DOHH2 (cell line): Measurements from ENCODE around the gene TMEM123.

Experiments used
- EZH2phosphoT487 ChIP-seq: fragments of 200-600 bp; sonication (generic); IDR thresholded peaks from 2 replicates; pipeline ENCODE4 v1.6.1; 2017; ENCODE audit warnings: borderline replicate concordance, mild to moderate bottlenecking, antibody characterized with exemption, low read length, moderate library complexity, mixed read lengths
- TF ChIP-seq, protein P1 (sequence below): fragments of 200-600 bp; sonication (generic); IDR thresholded peaks from one replicate; pipeline ENCODE4 v1.5.1; 2014; ENCODE audit warnings: antibody characterized with exemption, mild to moderate bottlenecking, low read depth, low read length; ENCODE audit not compliant: poor library complexity, severe bottlenecking

DNA sequence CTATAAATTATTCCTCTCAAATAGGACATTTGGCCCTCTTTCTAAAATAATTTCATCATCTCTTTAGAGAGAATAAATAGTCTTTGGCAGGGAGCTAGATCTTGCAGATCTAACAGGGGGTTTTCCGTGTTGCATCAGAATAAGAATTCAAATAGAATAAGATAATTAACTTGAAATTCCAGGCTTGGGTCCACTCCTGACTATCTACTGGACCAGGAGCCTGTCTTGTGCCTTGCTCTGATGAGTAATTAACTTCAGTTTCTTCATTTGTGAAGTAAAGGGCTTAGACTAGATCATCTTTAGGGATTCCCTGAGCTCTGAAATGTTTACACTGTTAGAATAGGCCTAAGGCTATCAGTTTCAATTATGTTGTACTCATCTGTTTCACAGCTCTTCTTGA lies 23.5 kb upstream of the TMEM123 start:
- TF ChIP-seq, protein P1, sequence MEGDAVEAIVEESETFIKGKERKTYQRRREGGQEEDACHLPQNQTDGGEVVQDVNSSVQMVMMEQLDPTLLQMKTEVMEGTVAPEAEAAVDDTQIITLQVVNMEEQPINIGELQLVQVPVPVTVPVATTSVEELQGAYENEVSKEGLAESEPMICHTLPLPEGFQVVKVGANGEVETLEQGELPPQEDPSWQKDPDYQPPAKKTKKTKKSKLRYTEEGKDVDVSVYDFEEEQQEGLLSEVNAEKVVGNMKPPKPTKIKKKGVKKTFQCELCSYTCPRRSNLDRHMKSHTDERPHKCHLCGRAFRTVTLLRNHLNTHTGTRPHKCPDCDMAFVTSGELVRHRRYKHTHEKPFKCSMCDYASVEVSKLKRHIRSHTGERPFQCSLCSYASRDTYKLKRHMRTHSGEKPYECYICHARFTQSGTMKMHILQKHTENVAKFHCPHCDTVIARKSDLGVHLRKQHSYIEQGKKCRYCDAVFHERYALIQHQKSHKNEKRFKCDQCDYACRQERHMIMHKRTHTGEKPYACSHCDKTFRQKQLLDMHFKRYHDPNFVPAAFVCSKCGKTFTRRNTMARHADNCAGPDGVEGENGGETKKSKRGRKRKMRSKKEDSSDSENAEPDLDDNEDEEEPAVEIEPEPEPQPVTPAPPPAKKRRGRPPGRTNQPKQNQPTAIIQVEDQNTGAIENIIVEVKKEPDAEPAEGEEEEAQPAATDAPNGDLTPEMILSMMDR: no peak
- TF ChIP-seq EZH2phosphoT487: no peak
